WI38 (cell line): Measurements from ENCODE around the gene TSSK6.

Experiments used
- H3K4me3 ChIP-seq: 2 replicates; pipeline ENCODE4 v1.5.1; 2011; ENCODE audit warnings: low read depth, mild to moderate bottlenecking, control low read depth, low read length
- CTCF ChIP-seq: IDR thresholded peaks from 2 replicates; pipeline ENCODE4 v1.5.1; 2012; ENCODE audit warnings: low read depth, mild to moderate bottlenecking, control low read depth, low read length

TSSK6 gene

GRCh38 chr19:19523177-19523576 is 7.8 kb upstream of the TSSK6 start:
- H3K4me3 ChIP-seq: no peak overlapping the region
- no peak for TF ChIP-seq CTCF

GRCh38 chr19:19520989-19521388 is 5.6 kb upstream of the TSSK6 start:
- TF ChIP-seq CTCF: no peak
- H3K4me3 ChIP-seq: no peak overlapping the region

- TF ChIP-seq CTCF: no peak
- no peak overlapping the region for H3K4me3 ChIP-seq
Observed at GRCh38 chr19:19517235-19517619, 1.9 kb upstream of the TSSK6 start.

- H3K4me3 ChIP-seq: peak within 1 kb of the TSS; percentile 82
Observed at GRCh38 chr19:19515642-19516519, 533 bp upstream of the TSSK6 start, which contains the start of gene NDUFA13. Gene NDUFA13 (plus strand): TSS chr19:19516225. CDS start chr19:19516239, 14 bp downstream.

GRCh38 chr19:19514215-19514657 is 1.1 kb downstream of the TSSK6 start:
- no peak overlapping the region for H3K4me3 ChIP-seq
- TF ChIP-seq CTCF: no peak

More at GRCh38 chr19:19515642-19516519, 533 bp upstream of the TSSK6 start, which contains the start of gene NDUFA13:
- no peak for TF ChIP-seq CTCF

- no peak for TF ChIP-seq CTCF
- H3K4me3 ChIP-seq: no peak overlapping the region
Observed at GRCh38 chr19:19513682-19514081, 1.7 kb downstream of the TSSK6 start.

GRCh38 chr19:19510432-19510831 is 4.9 kb downstream of the TSSK6 start:
- TF ChIP-seq CTCF: no peak
- H3K4me3 ChIP-seq: no peak overlapping the region
